HG02885 (cell line): Measurements from ENCODE around the gene ZNF675.
"Not testable (repeated sequence)": the region's sequence is repeated elsewhere in the genome, so short reads cannot be mapped to it uniquely, and the experiment has no call there.

Experiments used
- ATAC-seq: cut with Tn5 transposase; IDR thresholded peaks from one replicate; pipeline ENCODE4 v1.9.1; 2021; ENCODE audit warnings: mild to moderate bottlenecking; ENCODE audit not compliant: unreplicated experiment, poor library complexity

Gene ZNF675

DNA sequence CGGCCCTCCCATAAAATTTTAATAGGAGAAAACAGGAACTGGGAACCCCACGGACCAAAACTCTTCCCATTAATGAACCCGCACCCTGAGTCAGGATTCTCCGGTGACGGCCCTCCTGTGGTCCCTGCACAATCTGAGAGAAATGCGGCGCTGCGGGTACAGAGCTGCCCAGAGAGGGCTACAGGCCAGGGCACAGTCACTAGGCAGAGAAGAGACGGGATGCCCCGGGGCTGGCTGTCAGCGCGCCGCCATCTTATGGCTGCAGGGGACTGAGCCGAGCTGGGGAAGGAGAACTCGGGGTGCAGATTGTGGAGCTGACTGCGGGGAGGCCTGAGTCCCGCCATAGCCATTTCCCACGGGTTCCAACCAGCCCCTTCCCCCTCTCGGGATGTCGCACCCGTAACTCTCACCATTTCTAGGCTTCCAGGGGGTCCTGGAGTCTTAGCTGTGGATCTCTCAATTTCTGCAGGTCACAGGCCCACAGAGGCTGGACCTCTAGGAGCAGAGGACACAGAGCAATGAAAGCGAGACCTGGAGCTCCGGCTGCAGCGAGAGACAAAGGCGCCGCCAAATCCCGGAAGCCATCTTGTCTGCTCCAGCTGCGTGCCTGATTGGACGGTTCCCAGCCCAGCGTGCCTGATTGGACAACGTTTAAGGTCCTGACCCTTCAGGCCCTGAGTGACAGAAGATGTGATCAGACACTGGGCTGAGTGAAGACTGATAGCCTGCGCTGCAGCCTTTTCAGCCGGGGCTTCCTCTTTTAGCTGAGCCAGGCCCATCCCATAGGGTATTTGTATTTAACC lies at the start of gene ZNF675:
ZNF675 (minus strand) TSS at position 592 of the 803 bp plus-strand sequence; CDS start at position 413, 179 bp downstream.
- peak; percentile 90 for ATAC-seq

GRCh38 chr19:23730729-23731465 lies 43.9 kb upstream of the ZNF675 start:
- not testable (repeated sequence) for ATAC-seq

GRCh38 chr19:23724161-23724560 lies 37.1 kb upstream of the ZNF675 start:
- not testable (repeated sequence) for ATAC-seq

DNA sequence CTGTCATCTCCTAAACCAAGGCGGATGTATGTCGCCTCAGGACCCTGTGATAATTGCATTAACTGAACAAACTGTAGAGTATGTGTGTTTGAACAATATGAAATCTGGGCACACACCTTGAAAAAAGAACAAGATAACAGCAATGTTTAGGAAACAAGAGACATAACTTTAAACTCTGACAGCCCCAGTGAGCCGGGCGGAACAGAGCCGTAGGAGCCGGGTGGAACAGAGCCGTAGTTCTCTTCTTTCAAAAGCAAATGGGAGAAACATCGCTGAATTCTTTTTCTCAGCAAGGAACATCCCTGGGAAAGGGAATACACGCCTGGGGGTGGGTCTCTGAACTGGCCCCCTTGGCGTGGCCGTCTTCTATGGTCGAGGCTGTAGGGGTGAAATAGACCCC lies 31.8 kb upstream of the ZNF675 start:
- ATAC-seq: no peak

DNA sequence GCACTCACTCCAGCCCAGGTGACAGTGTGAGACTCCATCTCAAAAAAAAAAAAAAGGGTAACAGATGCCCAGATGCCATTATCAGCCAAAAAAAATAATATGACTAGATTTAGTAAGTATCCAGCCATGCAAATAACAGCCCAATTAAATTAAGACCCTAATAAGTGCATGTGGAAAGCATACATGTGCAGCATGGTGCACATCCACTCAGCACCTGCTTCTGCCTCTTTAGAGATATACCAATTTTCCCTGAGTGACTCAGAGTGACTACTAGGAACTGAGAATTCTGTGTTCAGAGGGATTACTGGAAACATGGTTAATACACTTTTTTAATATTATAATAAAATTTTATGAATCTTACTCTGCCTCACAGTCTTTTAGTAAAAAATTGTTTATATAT lies 29.8 kb upstream of the ZNF675 start:
- ATAC-seq: no peak

DNA sequence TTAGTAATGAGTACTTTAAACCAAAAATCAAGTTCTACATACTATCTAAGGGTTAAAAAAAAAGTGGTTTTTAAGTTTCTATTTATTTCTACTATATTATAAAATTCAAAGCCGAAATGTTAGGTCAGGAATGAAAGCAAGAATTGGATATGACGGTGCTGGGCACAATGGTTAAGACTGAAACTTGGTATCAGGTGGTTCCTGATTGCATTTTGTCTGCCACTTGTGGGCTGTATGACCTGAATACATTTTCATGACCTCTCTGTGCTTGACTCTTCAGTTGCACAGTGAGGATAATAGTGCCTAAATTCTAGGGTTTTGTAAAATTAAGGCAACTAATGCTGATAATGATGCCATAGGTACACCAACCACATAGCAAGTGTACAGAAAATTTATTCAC lies 22.3 kb upstream of the ZNF675 start:
- no peak for ATAC-seq

- no peak for ATAC-seq
These were observed 19.6 kb upstream of the ZNF675 start for GRCh38 chr19:23706657-23707056.

DNA sequence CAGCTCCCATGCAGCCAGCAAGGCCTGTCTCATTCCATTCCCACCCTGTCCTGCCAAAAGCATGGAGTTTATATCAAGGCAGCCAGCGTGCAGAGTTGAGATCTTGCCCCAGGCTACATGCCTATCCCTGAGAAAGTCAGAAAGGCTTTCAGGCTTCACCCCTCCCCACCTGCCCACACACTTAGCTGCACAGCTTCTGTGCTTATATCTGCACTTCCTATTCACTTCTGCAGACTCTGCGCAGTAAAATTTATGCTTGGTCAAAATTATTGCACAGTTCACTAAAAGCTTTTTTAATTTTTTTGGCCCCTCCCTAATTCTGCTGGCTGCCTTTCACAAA lies 12.5 kb upstream of the ZNF675 start:
- ATAC-seq: no peak

GRCh38 chr19:23698711-23699520 lies 11.9 kb upstream of the ZNF675 start:
- ATAC-seq: no peak

DNA sequence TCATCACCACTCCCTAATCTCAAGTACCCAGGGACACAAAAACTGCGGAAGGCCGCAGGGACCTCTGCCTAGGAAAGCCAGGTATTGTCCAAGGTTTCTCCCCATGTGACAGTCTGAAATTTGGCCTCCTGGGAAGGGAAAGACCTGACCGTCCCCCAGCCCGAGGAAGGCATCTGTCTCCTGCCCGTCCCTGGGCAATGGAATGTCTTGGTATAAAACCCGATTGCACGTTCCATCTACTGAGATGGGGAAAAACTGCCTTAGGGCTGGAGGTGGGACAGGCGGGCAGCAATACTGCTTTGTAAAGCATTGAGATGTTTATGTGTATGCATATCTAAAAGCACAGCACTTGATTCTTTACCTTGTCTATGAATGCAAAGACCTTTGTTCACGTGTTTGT lies 5.9 kb upstream of the ZNF675 start:
- not testable (repeated sequence) for ATAC-seq

GRCh38 chr19:23673132-23673531 lies 13.9 kb downstream of the ZNF675 start:
- no peak for ATAC-seq

GRCh38 chr19:23668606-23669005 lies 18.4 kb downstream of the ZNF675 start:
- ATAC-seq: not testable (repeated sequence)

DNA sequence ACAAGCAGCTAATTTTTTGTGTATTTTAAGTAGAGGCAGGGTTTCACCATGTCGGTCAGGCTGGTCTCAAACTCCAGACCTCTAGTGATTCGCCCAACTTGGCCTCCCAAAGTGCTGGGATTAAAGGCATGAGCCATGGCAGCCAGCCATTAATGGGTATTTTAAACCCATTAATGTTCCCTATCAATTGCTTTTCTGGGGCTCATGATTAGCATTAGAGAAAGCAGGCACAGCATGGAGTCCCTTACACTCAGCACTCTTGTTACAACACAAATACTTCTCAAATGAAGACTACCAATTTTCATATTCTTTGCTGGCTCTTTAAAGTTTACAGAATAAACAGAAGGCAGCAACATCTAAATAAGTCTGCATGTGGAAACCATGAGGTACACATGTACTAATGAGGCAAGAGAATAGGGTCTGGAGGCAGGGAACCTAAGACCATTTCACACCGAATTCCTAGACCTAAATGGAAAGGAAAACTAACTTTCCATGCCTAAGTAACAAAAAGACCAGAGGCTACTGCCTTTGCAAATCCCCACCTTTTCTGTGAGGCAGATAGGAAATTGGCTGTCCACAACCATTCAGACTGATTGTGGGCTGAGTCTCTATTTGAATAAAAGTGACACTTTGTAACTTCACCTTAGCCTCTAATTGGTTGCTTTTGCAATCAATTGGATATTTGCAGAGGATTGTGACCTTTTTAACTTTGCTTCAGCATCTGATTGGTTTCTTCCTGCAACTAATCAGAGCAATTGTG lies 21.2 kb downstream of the ZNF675 start:
- ATAC-seq: no peak

- ATAC-seq: not testable (repeated sequence)
These were observed 37.2 kb downstream of the ZNF675 start for GRCh38 chr19:23649817-23650216.
